Ureter (tissue), 1 donor: ENCODE results near the gene GMEB1. TPM values are rescaled to one million over a fixed set of nuclear protein-coding genes. Genes with fewer than 3 reads are reported as not detected.
A peak's percentile ranks its signal among the peaks of the same experiment; 100 is the strongest.
"Not testable (repeated sequence)": the region's sequence is repeated elsewhere in the genome, so short reads cannot be mapped to it uniquely, and the experiment has no call there.

ENCODE experiments used
- DNase-seq: peaks from one replicate; pipeline ENCODE4 v3.0.0-alpha.2; 2020; ENCODE audit warnings: low spot score
- total RNA-seq: library from RNA; stranded (reverse); gene quantifications from one replicate; pipeline ENCODE4 v1.2.4, GENCODE V29; 2023
- donor health status: DM: yes; HTN: yes; CAD: no.

GMEB1 gene
- total RNA-seq, 1 donor from 2014 or later = 14.9 TPM

DNA sequence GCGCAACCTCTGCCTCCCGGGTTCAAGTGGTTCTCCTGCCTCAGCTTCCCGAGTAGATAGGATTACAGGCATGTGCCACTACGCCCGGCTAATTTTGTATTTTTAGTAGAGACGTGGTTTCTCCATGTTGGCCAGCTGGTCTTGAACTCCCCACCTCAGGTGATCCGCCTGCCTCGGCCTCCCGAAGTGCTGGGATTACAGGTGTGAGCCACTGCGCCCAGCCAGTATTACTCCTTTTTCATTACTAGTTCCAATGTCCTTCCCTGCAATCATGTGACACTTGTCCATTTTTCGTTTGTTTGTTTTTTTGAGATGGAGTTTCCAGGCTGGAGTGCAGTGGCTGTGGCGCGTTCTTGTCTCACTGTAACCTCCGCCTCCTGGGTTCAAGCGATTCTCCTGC lies 4.4 kb downstream of the GMEB1 start:
- DNase-seq = not testable (repeated sequence)

DNA sequence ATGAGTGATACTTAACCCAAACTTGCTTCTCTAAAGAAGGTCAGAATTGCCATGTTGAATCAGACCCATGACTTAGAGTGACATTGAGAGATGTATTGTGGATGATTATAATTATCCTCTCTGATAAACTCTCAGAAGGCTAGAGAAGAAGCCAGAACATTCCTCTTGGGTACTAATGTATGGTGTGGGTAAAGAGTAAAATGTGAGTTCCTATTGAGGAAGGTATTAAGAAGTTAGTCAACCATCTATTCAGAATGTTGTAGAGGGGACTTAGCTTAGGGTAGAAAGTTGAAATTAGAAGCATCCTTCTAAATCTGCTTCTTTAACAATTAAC lies 7.3 kb downstream of the GMEB1 start:
- no peak for DNase-seq

DNA sequence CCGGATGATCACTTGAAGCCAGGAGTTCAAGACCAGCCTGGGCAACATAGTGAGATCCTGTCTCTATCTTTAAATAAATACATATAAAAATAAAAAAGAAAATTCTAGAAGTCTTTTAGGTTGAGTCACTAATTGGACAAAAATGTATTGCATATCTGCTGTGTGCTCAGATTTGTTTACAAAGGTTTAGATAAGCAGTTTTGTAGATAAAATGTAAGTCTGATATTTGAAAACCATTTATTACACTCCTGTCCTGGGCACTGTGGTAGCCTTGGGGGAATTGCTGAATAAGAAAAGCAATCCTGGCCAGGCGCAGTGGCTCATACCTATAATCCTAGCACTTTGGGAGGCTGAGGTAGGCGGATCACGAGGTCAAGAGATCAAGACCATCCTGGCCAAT lies 11.6 kb downstream of the GMEB1 start:
- DNase-seq = no peak

DNA sequence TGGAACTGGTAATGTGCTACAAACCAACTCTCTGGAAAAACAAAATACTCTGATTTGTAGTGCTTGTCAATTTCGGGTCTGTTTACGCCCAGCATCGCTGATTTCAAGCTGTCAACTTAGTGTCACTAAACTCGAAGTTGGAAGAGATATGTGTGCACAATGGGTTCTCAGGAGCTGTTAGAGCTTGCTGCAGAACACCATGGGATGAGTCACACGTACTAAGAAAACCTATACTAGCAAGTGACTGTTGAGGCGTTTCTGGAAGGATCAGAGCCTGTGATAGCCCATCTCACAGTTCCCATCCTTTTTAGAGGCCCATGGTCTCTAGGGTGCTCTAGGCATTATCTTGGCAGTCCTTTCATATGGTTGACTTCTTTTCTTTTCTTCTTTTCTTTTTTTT lies 14.3 kb downstream of the GMEB1 start:
- no peak for DNase-seq

DNA sequence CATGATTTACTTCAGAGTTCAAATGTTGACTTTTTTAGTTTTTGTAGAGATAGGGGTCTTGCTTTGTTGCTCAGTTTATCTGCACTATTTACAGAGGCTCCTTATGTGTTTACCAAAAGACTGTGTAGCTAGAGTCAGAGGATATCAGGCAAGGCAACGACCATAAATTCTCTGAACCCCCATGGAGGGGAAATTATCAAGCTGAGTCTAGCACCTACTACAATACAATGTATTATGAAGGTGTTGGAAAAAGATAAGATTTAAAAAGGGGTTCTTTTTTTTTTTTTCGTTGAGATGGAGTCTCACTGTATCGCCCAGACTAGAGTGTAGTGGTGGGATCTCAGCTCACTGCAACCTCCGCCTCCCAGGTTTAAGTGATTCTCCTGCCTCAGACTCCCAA lies 16.4 kb downstream of the GMEB1 start:
- no peak for DNase-seq

DNA sequence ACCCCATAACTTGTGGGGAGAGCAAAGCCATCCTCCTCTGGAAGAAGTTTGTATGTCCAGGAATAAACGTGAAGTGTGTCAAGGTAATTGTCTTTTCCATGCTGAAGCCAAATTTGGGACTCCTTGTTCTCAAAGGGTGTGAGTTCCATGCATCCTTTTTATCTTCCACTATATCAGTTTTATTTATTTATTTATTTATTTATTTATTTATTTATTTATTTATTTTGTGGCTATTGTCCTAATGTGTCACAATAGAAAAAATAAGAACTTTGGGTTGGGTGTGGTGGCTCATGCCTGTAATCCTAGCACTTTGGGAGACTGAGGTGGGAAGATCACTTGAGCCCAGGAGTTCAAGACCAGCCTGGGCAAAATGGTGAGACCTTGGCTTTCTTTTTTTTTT lies 23.0 kb downstream of the GMEB1 start:
- not testable (repeated sequence) for DNase-seq

DNA sequence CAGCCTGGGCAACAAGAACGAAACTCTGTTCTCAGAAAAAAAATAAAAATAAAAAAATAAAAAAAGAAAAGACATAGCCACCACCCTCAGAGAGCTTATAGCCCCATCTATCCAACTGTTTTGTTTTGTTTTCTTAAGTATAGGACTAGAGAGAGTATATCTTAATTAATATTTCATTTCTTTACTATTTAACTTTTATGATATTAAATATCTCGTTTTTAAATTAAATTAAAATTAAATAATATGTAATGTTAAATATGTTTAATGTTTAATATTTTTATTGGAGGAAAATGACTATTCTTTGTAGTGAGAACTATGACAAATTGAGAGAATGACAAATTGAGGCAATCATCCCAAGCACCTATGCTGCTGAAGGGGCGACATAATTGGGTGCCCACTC lies 35.0 kb downstream of the GMEB1 start:
- DNase-seq = no peak

DNA sequence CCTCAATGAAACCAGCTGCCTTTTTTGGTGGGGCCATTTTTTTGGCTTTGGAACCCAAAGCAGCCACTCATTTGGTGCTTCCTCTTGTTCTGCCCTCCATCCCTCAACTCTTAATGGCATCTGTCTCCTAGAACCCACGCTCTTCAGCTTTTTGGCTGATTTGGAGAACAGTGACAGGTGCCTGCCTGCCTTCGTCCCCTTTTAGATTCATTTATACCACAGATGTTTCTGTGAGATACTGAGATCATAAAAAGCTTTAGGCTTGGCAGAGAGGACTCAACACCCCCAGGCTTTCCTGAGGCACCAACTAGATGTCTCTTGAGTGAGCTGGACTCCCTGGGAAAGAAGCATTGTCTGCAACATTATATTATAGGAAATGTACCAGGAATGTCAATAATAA lies 47.8 kb downstream of the GMEB1 start:
- DNase-seq = no peak

DNA sequence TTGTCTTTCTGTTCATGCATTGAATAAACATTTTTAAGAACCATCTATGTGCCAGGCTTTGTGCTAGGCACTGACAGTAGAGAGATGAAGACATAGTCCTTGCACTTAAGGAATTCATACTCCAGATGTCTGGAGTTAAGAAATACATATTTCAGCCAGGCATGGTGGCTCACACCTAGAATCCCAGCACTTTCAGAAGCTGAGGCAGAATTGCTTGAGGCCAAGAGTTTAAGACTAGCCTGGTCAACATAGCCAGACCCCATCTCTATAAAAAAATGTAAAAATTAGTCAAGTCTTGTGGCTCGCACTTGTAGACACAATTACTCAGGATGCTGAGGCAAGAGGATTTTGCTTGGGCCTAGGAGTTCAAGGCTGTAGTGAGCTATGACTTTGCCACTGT lies 49.6 kb downstream of the GMEB1 start:
- no peak for DNase-seq

DNA sequence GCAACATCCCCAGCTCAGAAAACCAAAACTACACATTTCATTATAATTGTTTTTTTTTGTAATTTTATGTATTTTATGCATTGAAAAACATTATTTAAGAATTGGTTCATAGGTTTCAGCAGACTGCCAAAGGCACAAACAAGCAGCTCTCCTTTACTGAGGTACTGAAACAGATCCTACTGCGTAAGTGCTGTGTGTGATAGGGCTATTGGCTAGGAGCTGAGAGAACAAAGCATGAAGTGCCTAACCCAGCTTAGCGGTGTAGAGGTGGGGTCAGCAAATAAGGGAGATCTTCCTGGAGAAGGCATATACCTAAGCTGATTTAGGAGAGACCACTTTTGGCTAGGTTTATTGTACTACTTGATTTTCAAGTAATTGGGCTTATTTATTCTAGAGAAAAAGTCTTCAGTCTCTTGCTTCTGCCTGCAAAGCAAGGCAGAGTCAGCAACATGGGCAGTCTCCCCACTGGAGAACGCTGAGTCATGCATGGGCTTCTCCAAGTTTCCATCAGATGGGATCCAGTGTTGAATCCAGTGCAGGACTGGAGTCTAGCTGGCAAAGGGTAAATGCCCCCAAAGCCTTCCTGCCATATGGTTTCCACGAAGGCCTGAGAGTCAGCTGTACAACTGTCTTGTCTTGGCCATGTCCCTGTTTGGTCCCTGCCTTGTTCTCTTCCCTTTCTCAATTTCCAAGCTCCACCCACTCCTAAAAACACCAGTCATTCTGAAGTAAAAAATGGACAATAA lies 50.2 kb downstream of the GMEB1 start:
- no peak for DNase-seq

DNA sequence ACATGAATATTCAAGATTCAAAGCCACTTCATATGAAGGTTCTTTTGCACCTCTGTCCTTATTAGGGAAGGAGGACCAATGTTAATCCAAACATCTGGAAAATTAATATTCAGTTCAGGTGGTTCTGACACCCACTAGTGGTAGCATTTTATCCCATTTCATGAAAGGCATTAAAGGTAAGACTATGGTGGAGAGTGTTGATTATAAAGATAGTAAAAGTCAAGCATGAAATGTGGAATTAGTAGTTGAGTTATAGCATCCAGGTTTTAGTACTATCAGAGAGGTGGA lies 50.7 kb downstream of the GMEB1 start:
- no peak for DNase-seq

DNA sequence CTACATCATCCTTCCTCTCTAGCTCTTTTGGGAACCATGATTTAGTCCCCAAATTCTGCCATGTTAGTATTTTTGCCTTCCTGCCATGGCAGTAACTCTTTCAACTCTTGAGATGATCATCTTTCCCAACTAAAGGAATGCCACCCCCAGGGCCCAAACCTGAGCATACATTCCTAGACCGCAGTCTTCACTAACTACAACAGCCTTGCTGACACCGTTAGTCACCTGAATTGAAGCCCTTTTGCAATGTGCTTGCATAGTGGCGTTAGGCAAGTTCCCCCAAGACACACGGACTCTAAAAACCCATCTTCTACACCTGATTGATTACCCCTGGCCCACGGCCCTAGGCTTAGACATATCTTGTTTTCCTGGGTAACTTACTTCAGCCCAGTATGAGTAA lies 51.8 kb downstream of the GMEB1 start:
- no peak for DNase-seq

DNA sequence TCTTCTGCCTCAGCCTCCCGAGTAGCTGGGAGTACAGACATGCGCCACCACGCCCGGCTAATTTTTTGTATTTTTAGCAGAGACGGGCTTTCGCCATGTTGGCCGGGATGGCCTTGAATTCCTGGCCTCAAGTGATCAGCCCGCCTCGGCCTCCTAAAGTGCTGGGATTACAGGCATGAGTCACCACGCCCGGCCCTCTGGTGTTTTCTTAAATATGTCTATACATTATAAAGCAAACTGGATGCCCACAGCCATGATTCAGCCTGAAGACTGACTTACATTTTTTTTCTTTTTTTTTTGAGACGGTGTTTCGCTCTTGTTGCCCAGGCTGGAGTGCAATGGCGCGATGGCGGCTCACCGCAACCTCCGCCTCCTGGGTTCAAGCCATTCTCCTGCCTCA lies 53.3 kb downstream of the GMEB1 start:
- DNase-seq = not testable (repeated sequence)

DNA sequence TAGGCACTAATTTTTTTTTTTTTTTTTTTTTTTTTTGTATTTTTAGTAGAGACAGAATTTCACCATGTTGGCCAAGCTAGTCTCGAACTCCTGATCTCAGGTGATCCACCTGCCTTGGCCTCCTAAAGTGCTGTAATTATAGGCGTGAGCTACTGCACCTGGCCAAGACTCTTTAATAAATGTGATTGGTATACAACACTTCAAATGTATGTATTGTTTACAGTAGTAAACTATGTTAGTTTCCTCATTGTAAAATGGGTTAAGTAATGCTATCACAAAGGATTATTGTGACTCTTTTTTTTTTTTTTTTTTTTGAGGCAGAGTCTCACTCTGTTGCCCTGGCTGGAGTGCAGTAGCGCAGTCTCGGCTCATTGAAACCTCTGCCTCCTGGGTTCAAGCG lies 56.8 kb downstream of the GMEB1 start:
- DNase-seq = not testable (repeated sequence)

DNA sequence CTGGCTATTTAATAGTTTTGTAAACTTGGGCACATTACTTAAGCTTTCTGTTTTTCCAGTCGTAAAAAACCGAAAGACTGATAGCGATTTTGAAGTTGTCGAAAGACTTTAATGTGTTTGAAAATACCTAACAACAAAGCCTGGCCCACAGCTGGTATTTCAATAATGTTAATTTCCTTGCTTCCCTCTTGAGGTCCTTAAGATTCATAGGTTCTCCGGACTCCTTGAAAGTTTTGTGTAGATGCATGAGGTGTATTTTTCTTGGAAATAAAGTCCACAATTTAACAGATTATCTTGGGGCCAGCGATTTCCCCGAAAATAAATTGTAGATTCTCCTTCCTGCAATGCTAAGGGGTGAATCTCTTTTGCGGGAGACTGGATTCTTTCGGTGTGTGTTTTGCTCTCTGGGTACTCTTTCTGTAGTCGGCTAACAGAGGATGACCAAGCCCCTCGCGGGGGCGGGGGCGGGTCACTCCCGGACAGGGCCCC lies 67.4 kb downstream of the GMEB1 start:
- no peak for DNase-seq

DNA sequence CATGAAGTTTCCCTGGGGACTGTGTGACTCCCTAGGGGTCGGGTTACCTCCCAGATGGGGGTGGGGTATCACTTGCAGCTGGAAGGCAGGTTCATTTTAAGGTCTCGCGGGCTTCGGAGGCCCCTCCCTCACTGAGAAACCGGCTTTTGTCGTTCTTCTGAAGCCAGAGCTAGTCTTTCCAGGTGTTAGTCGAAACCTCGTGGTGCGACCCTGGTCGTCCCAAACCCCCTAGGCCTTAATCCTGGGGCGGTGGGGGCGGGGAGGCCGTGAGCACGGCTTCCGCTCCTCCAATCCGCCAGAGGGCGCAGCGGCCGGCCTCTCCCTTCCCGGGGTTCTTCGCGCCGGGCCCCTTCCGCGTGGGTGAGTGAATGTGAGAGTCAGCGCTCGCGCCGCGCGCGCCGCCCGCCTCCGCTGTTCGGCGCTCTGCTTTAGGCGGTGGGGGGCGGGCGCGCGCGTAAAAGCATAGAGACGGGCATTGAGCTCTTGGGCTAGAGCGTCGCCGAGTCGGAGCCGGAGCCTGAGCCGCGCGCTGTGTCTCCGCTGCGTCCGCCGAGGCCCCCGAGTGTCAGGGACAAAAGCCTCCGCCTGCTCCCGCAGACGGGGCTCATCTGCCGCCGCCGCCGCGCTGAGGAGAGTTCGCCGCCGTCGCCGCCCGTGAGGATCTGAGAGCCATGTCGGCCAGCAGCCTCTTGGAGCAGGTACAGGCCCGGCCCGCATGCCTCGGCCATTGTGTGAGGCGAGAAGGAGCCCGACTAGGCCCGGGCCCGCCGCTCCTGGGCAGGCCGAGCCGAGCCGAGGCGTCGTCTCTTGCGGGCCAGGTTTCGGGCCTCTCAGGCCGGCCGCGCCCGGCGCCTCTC lies 68.1 kb downstream of the GMEB1 start, which contains the start of gene YTHDF2:
TSS of gene YTHDF2 (plus strand) at position 491 of the 857 bp plus-strand sequence. CDS start at position 672, 181 bp downstream.
- peak; percentile 98 for DNase-seq

DNA sequence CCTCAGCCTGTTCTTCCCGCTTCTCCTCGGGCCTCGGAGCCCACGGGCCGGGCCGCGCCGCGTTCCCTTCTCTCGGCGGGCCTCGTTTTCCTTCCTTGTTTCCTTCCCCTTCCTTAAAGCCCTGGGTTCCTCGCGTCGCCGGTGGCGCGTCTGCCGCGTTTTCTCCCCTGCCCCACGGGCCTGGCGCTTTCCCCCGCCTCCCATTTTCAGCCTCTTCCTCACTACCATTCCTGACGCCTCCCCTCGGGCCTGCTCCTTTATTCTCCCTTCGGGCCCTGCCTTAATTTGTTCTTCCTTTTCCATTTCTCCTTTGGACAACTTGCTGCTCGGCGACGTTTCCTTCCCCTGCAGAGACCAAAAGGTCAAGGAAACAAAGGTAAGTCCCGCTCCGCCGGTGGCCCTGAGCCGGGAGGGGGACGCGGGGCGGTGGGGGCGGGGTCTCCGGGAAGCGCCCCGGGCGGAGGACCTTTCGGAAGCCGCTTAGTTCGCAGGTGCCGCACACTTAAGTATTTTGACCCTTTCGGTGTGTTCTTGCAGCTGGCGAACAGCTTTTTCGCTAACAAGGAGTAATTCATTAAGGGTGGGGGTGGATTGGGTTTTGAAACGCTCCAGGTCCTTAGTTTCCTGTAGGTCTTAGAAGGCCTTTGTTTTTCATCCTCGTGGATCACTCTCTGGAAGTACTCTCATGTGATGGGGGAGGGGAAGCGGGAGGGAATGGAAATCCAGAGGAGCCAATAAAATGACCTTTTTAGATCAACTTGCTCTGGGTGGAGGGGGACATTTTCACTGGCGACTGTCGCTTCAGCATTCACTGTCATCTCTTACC lies 68.9 kb downstream of the GMEB1 start:
- DNase-seq = peak; percentile 57

DNA sequence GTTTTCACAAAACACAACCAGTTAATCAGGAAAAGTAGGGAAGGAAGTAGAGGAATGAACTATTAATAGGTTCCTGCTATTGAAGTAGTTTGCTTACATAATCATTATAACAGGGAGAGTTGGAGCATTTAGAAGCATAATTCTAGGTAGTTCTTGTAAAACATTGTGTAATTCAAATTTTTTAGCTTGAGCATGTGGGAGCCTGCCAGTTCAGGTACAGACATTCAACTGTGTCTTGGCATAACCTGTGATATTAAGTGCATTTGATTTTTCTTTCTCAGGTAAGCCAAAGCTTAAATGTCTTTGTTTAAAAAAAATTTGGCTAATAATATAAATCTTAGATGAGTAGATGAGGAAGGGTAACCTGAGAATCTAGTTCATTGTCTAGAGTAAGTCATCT lies 71.5 kb downstream of the GMEB1 start:
- no peak for DNase-seq

DNA sequence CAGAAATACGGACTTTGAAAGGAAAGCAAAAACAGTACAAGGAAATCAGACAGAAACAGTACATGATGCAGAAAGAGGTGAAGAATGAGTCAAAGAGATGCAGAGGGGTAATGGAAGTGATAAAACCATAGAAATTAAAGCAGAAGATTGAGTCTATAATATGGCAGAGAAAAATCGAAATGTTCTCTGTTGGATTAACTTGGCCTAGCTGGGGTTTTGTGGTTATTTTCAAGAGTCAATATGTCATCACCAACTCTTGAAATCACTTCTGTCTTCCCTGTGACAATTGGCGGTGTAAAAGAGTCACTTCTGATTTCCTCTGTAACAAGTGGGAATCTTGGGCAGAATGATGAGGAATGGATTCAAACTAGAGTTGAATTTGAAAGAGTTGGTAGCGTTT lies 75.6 kb downstream of the GMEB1 start:
- DNase-seq = no peak

DNA sequence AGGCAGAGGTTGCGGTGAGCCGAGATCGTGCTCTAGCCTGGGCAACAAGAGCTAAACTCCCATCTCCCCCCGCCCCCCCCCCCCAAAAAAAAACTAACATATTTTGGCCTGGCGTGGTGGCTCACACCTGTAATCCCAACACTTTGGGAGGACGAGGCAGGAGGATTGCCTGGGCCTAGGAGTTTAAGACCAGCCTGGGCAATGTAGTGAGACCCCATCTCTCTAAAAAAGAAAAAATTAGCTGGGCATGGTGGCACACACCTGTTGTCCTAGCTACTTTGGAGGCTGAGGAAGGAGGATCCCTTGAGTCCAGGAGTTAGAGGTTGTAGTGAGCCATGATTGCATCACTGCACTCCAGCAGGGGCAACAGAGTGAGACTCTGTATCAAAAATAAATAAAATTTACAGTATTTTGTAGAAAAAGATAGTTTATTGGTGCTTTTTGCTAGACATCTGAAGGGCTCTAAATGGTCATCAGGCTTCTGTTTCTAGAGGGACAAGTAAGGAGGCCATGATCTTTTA lies 77.1 kb downstream of the GMEB1 start:
- no peak for DNase-seq

DNA sequence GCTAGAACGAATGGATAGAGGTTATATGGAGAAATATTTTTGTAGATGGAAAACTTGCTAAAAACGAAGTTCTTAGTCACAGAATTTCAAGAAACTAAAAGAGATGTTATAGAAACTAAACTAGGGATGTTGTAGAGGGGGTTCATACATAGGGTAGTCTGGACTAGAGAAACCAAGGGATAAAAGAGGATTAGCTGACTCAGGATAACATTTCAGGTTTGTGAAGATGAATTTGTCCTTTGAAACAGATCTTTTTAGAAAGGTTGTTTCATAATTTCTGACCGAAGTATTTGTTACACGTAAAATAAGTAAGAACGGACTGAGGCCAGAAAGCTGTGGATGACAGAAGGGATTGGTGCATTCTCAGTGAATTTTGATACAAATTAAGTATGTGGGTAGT lies 81.7 kb downstream of the GMEB1 start:
- no peak for DNase-seq

DNA sequence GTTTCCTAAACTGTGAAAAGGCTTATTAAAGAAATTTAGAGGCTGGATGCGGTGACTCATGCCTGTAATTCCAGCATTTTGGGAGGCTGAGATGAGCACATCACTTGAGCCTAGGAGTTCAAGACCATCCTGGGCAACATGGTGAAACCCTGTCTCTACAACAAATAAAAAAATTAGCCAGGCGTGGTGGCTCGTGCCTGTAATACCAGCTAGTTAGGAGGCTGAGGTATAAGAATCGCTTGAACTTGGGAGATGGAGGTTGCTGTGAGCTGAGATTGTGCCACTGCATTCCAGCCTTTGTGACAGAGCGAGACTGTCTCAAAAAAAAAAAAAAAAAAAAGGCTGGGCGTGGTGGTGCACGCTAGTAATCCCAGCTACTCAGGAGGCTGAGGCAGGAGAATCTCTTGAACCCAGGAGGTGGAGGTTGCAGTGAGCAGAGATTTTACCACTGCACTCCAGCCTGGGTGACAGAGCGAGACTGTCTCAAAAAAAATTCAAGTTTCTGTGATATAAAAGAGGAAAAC lies 82.2 kb downstream of the GMEB1 start:
- DNase-seq = not testable (repeated sequence)
